K562 (cell line): ENCODE data around the gene MPPED1.

Experiments
- CEBPB ChIP-seq: fragments of 450-650 bp; IDR thresholded peaks from 2 replicates; pipeline ENCODE4 v1.6.1; 2016; ENCODE audit warnings: missing genetic modification characterization, missing compliant biosample characterization
- FOXJ3 ChIP-seq: sonication (generic); formaldehyde crosslinking; IDR thresholded peaks from 2 replicates; pipeline ENCODE4 v1.4.0; 2020; ENCODE audit warnings: mild to moderate bottlenecking, missing genetic modification reagents
- NBN ChIP-seq: fragments of 450-650 bp; IDR thresholded peaks from 2 replicates; pipeline ENCODE4 v1.6.1; 2016; ENCODE audit warnings: low read depth, mild to moderate bottlenecking

GRCh38 chr22:43396321-43396933, 15.4 kb upstream of the MPPED1 start:
- TF ChIP-seq FOXJ3 (CRISPR knock-in tag) = no peak
- no peak for TF ChIP-seq CEBPB (tag)
- no peak for TF ChIP-seq NBN
